H1 (cell line): ENCODE measurements around the gene SMC3. TPM values are rescaled to one million over a fixed set of nuclear protein-coding genes. Genes with fewer than 3 reads are reported as not detected.

Experiments
- CTCF ChIA-PET: fragments of 300-600 bp; sonication (Branson Sonifier 250); formaldehyde crosslinking; loops from one replicate; lab custom pipeline; 2021; ENCODE audit not compliant: partially characterized antibody; lab: Charles Lee
- POLR2A ChIA-PET: fragments of 300-600 bp; sonication (Branson Sonifier 250); formaldehyde crosslinking; loops from one replicate; lab custom pipeline; 2021; ENCODE audit warnings: inconsistent platforms; ENCODE audit not compliant: partially characterized antibody; lab: Charles Lee
- DNase-seq, 2 experiments: peaks; one replicate each; pipeline versions ENCODE4 v3.0.0 to v3.0.0-alpha.2; 2010 to 2022; ENCODE audit warnings: low spot score in 2 of 2, low read depth in 1 of 2, mixed read lengths in 1 of 2
- FAIRE-seq: peaks from 2 replicates; lab custom pipeline; 2011; peaks lifted over from hg19 to GRCh38; lab: Jason Lieb, UNC
- H2AFZ ChIP-seq: 2 replicates; pipeline ENCODE4 v1.8.1; 2012; ENCODE audit warnings: low read length, inconsistent platforms
- H2AK5ac ChIP-seq: 2 replicates; pipeline ENCODE4 v1.6.1; 2013; ENCODE audit warnings: low read depth, low read length
- H2BK120ac ChIP-seq: replicated peaks from 2 replicates; pipeline ENCODE3; 2013; ENCODE audit warnings: low read depth, low read length, inconsistent platforms
- H2BK12ac ChIP-seq: 2 replicates; pipeline ENCODE4 v1.6.1; 2013; ENCODE audit warnings: low read depth, low read length
- H2BK15ac ChIP-seq: 2 replicates; pipeline ENCODE4 v1.6.1; 2013; ENCODE audit warnings: low read length
- H2BK20ac ChIP-seq: 2 replicates; pipeline ENCODE4 v1.6.1; 2013; ENCODE audit warnings: low read length
- H2BK5ac ChIP-seq: 2 replicates; pipeline ENCODE4 v1.6.1; 2013; ENCODE audit warnings: low read depth, low read length
- H3K14ac ChIP-seq: 2 replicates; pipeline ENCODE4 v1.6.1; 2013; ENCODE audit warnings: inconsistent platforms; ENCODE audit not compliant: insufficient read length
- H3K18ac ChIP-seq: 2 replicates; pipeline ENCODE4 v1.6.1; 2013; ENCODE audit warnings: low read length; ENCODE audit errors: extremely low read depth
- H3K23ac ChIP-seq: 2 replicates; pipeline ENCODE4 v1.6.1; 2013; ENCODE audit warnings: inconsistent platforms; ENCODE audit not compliant: insufficient read length
- H3K23me2 ChIP-seq: 2 replicates; pipeline ENCODE4 v1.6.1; 2013; ENCODE audit warnings: low read depth, low read length
- H3K27ac ChIP-seq: 2 replicates; pipeline ENCODE4 v1.6.1; 2011; ENCODE audit warnings: low read depth, low read length, inconsistent platforms
- H3K27me3 ChIP-seq, 4 experiments: replicated peaks in 1 of 4; 1 replicate in 1 of 4; 2 replicates in 3 of 4; pipeline versions ENCODE4 v1.6.1 to v1.8.1; 2011 to 2013; ENCODE audit warnings: low read length in 3 of 4, mild to moderate bottlenecking in 3 of 4, inconsistent platforms in 2 of 4, mixed read lengths in 2 of 4, moderate library complexity in 1 of 4; ENCODE audit not compliant: control insufficient read depth in 3 of 4, insufficient read depth in 3 of 4; ENCODE audit errors: extremely low read depth in 1 of 4
- H3K36me3 ChIP-seq, 4 experiments: 2 replicates each; pipeline versions ENCODE4 v1.6.1 to v1.8.1; 2011 to 2013; ENCODE audit warnings: mild to moderate bottlenecking in 4 of 4, low read length in 3 of 4, moderate library complexity in 2 of 4, control low read depth in 1 of 4, inconsistent platforms in 1 of 4; ENCODE audit not compliant: insufficient read depth in 4 of 4, control insufficient read depth in 2 of 4
- H3K4ac ChIP-seq: replicated peaks from 2 replicates; pipeline ENCODE3; 2013; ENCODE audit warnings: low read length, low read depth, mixed read lengths, inconsistent platforms; ENCODE audit not compliant: insufficient read length
- H3K4me1 ChIP-seq, 4 experiments: replicated peaks in 1 of 4; 1 replicate in 1 of 4; 2 replicates in 3 of 4; pipeline versions ENCODE4 v1.6.1 to v1.8.1; 2011 to 2013; ENCODE audit warnings: low read length in 3 of 4, inconsistent platforms in 2 of 4, mixed read lengths in 1 of 4; ENCODE audit not compliant: insufficient read depth in 4 of 4, control insufficient read depth in 3 of 4
- H3K4me2 ChIP-seq, 2 experiments: 2 replicates each; pipeline versions ENCODE4 v1.6.1 to v1.8.1; 2011 to 2013; ENCODE audit warnings: low read depth in 2 of 2, low read length in 2 of 2, control low read depth in 1 of 2, inconsistent platforms in 1 of 2, mild to moderate bottlenecking in 1 of 2; ENCODE audit not compliant: insufficient read depth in 1 of 2
- H3K4me3 ChIP-seq, 4 experiments: fragments of 200-600, 300-600 bp in 1 of 4; sonication (generic), shearing (Covaris generic), sonication (Bioruptor Twin) in 1 of 4; 2 replicates each; pipeline versions ENCODE4 v1.5.1 to v1.8.1; 2011 to 2016; ENCODE audit warnings: low read length in 4 of 4, low read depth in 3 of 4, control low read depth in 2 of 4, inconsistent platforms in 2 of 4, mild to moderate bottlenecking in 2 of 4, mixed read lengths in 1 of 4, moderate library complexity in 1 of 4; ENCODE audit not compliant: insufficient read depth in 2 of 4; ENCODE audit errors: extremely low read depth in 1 of 4
- H3K56ac ChIP-seq: replicated peaks from 2 replicates; pipeline ENCODE3; 2013; ENCODE audit warnings: low read depth, mild to moderate bottlenecking, mixed read lengths, low read length, inconsistent platforms; ENCODE audit not compliant: insufficient read length
- H3K79me1 ChIP-seq: 2 replicates; pipeline ENCODE4 v1.6.1; 2013; ENCODE audit warnings: low read depth, low read length, control low read depth
- H3K79me2 ChIP-seq, 2 experiments: 2 replicates each; pipeline versions ENCODE4 v1.6.1 to v1.8.1; 2012 to 2013; ENCODE audit warnings: low read length in 2 of 2, mild to moderate bottlenecking in 2 of 2, inconsistent platforms in 1 of 2; ENCODE audit not compliant: insufficient read depth in 2 of 2, control insufficient read depth in 1 of 2
- H3K9ac ChIP-seq, 4 experiments: replicated peaks in 1 of 4; 1 replicate in 1 of 4; 2 replicates in 3 of 4; pipeline versions ENCODE4 v1.6.1 to v1.8.1; 2011 to 2013; ENCODE audit warnings: low read depth in 3 of 4, low read length in 3 of 4, control low read depth in 2 of 4, mild to moderate bottlenecking in 2 of 4, moderate library complexity in 2 of 4, inconsistent platforms in 1 of 4; ENCODE audit errors: extremely low read depth in 1 of 4
- H3K9me3 ChIP-seq, 2 experiments: 2 replicates each; pipeline versions ENCODE4 v1.6.1 to v1.8.1; 2012 to 2013; ENCODE audit warnings: mild to moderate bottlenecking in 2 of 2, moderate library complexity in 2 of 2, control low read depth in 1 of 2, inconsistent platforms in 1 of 2, low read depth in 1 of 2, low read length in 1 of 2, mixed read lengths in 1 of 2; ENCODE audit not compliant: insufficient read depth in 2 of 2
- H4K20me1 ChIP-seq, 2 experiments: replicated peaks in 1 of 2; 2 replicates each; pipeline versions ENCODE3 to v1.8.1; 2011 to 2013; ENCODE audit warnings: inconsistent platforms in 2 of 2, low read length in 2 of 2, mild to moderate bottlenecking in 1 of 2; ENCODE audit not compliant: insufficient read depth in 2 of 2, control insufficient read depth in 1 of 2
- H4K5ac ChIP-seq: 2 replicates; pipeline ENCODE4 v1.6.1; 2013; ENCODE audit warnings: low read length, low read depth, mixed read lengths, inconsistent platforms; ENCODE audit not compliant: insufficient read length
- H4K8ac ChIP-seq: 2 replicates; pipeline ENCODE4 v1.8.0; 2013; ENCODE audit warnings: mild to moderate bottlenecking, moderate library complexity, low read length, inconsistent platforms; ENCODE audit not compliant: insufficient read depth; ENCODE audit errors: extremely low read depth
- H4K91ac ChIP-seq: replicated peaks from 2 replicates; pipeline ENCODE3; 2013; ENCODE audit warnings: low read length, mixed read lengths, inconsistent platforms; ENCODE audit not compliant: insufficient read length
- BACH1 ChIP-seq: IDR thresholded peaks from 2 replicates; pipeline ENCODE4 v1.6.1; 2012; ENCODE audit warnings: low read length, improper control_type of control experiment
- CHD1 ChIP-seq: IDR thresholded peaks from 2 replicates; pipeline ENCODE4 v1.6.1; 2012; ENCODE audit warnings: low read depth, low read length, improper control_type of control experiment
- EZH2 ChIP-seq: fragments of 200-600 bp; sonication (generic); IDR thresholded peaks from 2 replicates; pipeline ENCODE4 v1.7.1; 2012; ENCODE audit warnings: low read depth, mild to moderate bottlenecking, moderate library complexity, low read length, inconsistent platforms; ENCODE audit not compliant: severe bottlenecking
- GABPA ChIP-seq: IDR thresholded peaks from 2 replicates; pipeline ENCODE4 v1.6.1; 2011; ENCODE audit warnings: mild to moderate bottlenecking, low read length, moderate library complexity, borderline replicate concordance; ENCODE audit not compliant: insufficient read depth
- GTF2F1 ChIP-seq: IDR thresholded peaks from 2 replicates; pipeline ENCODE4 v1.6.1; 2012; ENCODE audit warnings: low read depth, low read length, improper control_type of control experiment, borderline replicate concordance
- JUN ChIP-seq: IDR thresholded peaks from 2 replicates; pipeline ENCODE4 v1.6.1; 2011; ENCODE audit warnings: low read depth, mild to moderate bottlenecking, improper control_type of control experiment, low read length
- NRF1 ChIP-seq: IDR thresholded peaks from 2 replicates; pipeline ENCODE4 v1.6.1; 2011; ENCODE audit warnings: mild to moderate bottlenecking, low read depth, low read length, improper control_type of control experiment
- POLR2AphosphoS5 ChIP-seq: IDR thresholded peaks from 2 replicates; pipeline ENCODE4 v1.6.1; 2011; ENCODE audit warnings: low read depth, low read length
- RBBP5 ChIP-seq: IDR thresholded peaks from 2 replicates; pipeline ENCODE4 v1.7.1; 2012; ENCODE audit warnings: low read depth, mild to moderate bottlenecking, inconsistent platforms, low read length, moderate library complexity, borderline replicate concordance
- RXRA ChIP-seq: IDR thresholded peaks from 2 replicates; pipeline ENCODE4 v1.6.1; 2011; ENCODE audit warnings: low read depth, mild to moderate bottlenecking, low read length, moderate library complexity; ENCODE audit not compliant: insufficient read depth
- TAF1 ChIP-seq: IDR thresholded peaks from 2 replicates; pipeline ENCODE4 v1.6.1; 2011; ENCODE audit warnings: mild to moderate bottlenecking, low read depth, low read length
- WGBS, 2 experiments: shearing (Covaris generic) in 1 of 2; methylation state at CpG; one replicate each; pipeline versions ENCODE4 v1.1.6 to v1.1.7; 2013 to 2015; ENCODE audit warnings: low lambda C conversion rate in 2 of 2, mixed read lengths in 2 of 2, inconsistent platforms in 1 of 2, low coverage in 1 of 2, missing lambda C conversion rate in 1 of 2; ENCODE audit not compliant: insufficient replicate concordance in 2 of 2, insufficient coverage in 1 of 2, insufficient read length in 1 of 2; ENCODE audit errors: extremely low coverage in 1 of 2, missing lambda C conversion rate in 1 of 2; 5-methylcytosine and 5-hydroxymethylcytosine counted together
- polyA plus RNA-seq, 7 experiments: library from polyadenylated mRNA; depleted of rRNA in 3 of 7; stranded (reverse) in 5 of 7; unstranded in 2 of 7; fragments of >200 nt in 5 of 7; fragments of 200-250 nt in 2 of 7; gene quantifications; 1 replicate in 5 of 7; 2 replicates in 1 of 7; 4 replicates in 1 of 7; pipeline versions ENCODE4 v1.2.1 to v1.2.3, GENCODE V29; 2011 to 2013; ENCODE audit warnings: missing spikeins in 2 of 7, mixed read lengths in 2 of 7
- total RNA-seq: library from RNA; stranded (reverse); fragmentation: NEBNext Ultra II Directional; extraction: Animal tissue kit (Norgen Biotek cat#: 25700); gene quantifications from 2 replicates; pipeline ENCODE4 v1.2.1, GENCODE V29; 2021
- TF ChIP-seq, protein P1 (sequence below): IDR thresholded peaks from 2 replicates; pipeline ENCODE4 v1.6.1; 2012; ENCODE audit warnings: inconsistent platforms

SMC3 gene
- total and polyA plus RNA-seq, 2 of the 8 experiments (the other 6 are each of a cell fraction or from before 2014, with no cell fraction given): 12.7 to 93.4 TPM

GRCh38 chr10:110619514-110620397 lies 52.3 kb downstream of the SMC3 start:
- Histone ChIP-seq H2AK5ac (no peak overlapping the region), H3K4ac (no peak overlapping the region), H3K79me1 (no peaks in the 10 kb centered on the region), H3K4me2 (no peak overlapping the region), H3K79me2 (no peaks in the 10 kb centered on the region), H2AFZ (no peak overlapping the region), H3K23ac (no peak overlapping the region), H2BK5ac (no peak overlapping the region), H3K27ac (no peak overlapping the region), H3K14ac (no peak overlapping the region), H3K9me3 (no peaks in the 10 kb centered on the region), H2BK15ac (no peak overlapping the region), H3K27me3 (no peaks in the 10 kb centered on the region), H3K4me3 (no peak overlapping the region), H3K9ac (no peak overlapping the region), H3K56ac (no peak overlapping the region), H3K4me1 (no peaks in the 10 kb centered on the region), H4K91ac (no peak overlapping the region), H3K36me3 (no peaks in the 10 kb centered on the region), H2BK12ac (no peak overlapping the region), H4K20me1 (no peaks in the 10 kb centered on the region), H3K18ac (no peak overlapping the region), H4K5ac (no peak overlapping the region), H2BK20ac (no peak overlapping the region), H4K8ac (no peak overlapping the region), H3K23me2 (no peaks in the 10 kb centered on the region; the same call in 1 of the 2 replicates), H2BK120ac (no peak overlapping the region)
- FAIRE-seq (no peak), DNase-seq (no peak)
- ChIA-PET POLR2A (no interaction called here), CTCF (interaction anchor here (1.0 to 14.3 kb wide), 6 partner anchors 9 to 126 kb away, joined by 3 to 237 read pairs (median 4); no protein-coding TSS in a partner anchor)
- 95% methylated on average over 3 of the region's 3 CpGs; no CpG with 5 or more reads in 1 of the 2 experiments for WGBS, 2 experiments
- TF ChIP-seq EZH2 (no peak), NRF1 (no peak), RXRA (no peak), BACH1 (no peak), JUN (no peak), RBBP5 (no peak), POLR2AphosphoS5 (no peak), TAF1 (no peak), CHD1 (no peak), GTF2F1 (no peak), GABPA (no peak)
- TF ChIP-seq, protein P1, sequence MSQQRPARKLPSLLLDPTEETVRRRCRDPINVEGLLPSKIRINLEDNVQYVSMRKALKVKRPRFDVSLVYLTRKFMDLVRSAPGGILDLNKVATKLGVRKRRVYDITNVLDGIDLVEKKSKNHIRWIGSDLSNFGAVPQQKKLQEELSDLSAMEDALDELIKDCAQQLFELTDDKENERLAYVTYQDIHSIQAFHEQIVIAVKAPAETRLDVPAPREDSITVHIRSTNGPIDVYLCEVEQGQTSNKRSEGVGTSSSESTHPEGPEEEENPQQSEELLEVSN: no peak
